BJ (cell line): ENCODE results near the gene GGTLC1. TPM values are rescaled to one million over a fixed set of nuclear protein-coding genes. Genes with fewer than 3 reads are reported as not detected.

Experiments
- CTCF ChIA-PET: fragments of 350-600 bp; formaldehyde crosslinking; extraction: SDS; loops from one replicate; lab custom pipeline; 2021; ENCODE audit warnings: antibody characterized with exemption, inconsistent platforms; lab: Yijun Ruan, JAX
- POLR2A ChIA-PET: fragments of 300-600 bp; sonication (Branson Sonifier 250); formaldehyde crosslinking; extraction: SDS; loops from one replicate; lab custom pipeline; 2021; ENCODE audit warnings: antibody characterized with exemption; lab: Charles Lee
- DNase-seq: peaks from one replicate; pipeline ENCODE4 v3.0.0-alpha.2; 2011; ENCODE audit warnings: low read depth
- H3K27me3 ChIP-seq: 2 replicates; pipeline ENCODE4 v1.6.0; 2011; ENCODE audit warnings: low read length; ENCODE audit not compliant: control insufficient read depth, insufficient read depth
- H3K36me3 ChIP-seq: 2 replicates; pipeline ENCODE4 v1.5.1; 2011; ENCODE audit warnings: low read length; ENCODE audit not compliant: control insufficient read depth, insufficient read depth
- H3K4me3 ChIP-seq: 2 replicates; pipeline ENCODE4 v1.5.1; 2011; ENCODE audit warnings: low read depth, mild to moderate bottlenecking, control low read depth, low read length
- CTCF ChIP-seq: IDR thresholded peaks from 2 replicates; pipeline ENCODE4 v1.5.1; 2011; ENCODE audit warnings: low read depth, mild to moderate bottlenecking, control low read depth, inconsistent platforms, low read length, moderate library complexity; ENCODE audit not compliant: insufficient read depth
- polyA minus RNA-seq: library from RNA; depleted of rRNA, polyadenylated mRNA; stranded (reverse); fragments of >200 nt; gene quantifications from 2 replicates; pipeline ENCODE4 v1.2.3, GENCODE V29; 2011; rRNA and poly(A)+ RNA removed
- polyA plus RNA-seq: library from polyadenylated mRNA; depleted of rRNA; stranded (reverse); fragments of >200 nt; gene quantifications from 2 replicates; pipeline ENCODE4 v1.2.3, GENCODE V29; 2011; rRNA removed

Gene GGTLC1
- polyA plus RNA-seq (not detected in 2 replicates), polyA minus RNA-seq (not detected in 2 replicates)

GRCh38 chr20:23988561-23988960 lies at the start of gene GGTLC1:
GGTLC1 (minus strand) TSS chr20:23988779; CDS start chr20:23986611, 2,168 bp downstream.
- no peak for TF ChIP-seq CTCF

GRCh38 chr20:24034820-24035219 lies 46.2 kb upstream of the GGTLC1 start:
- H3K27me3 ChIP-seq, result no peaks in the 10 kb centered on the region
- H3K4me3 ChIP-seq, result no peak overlapping the region
- no peak for DNase-seq
- ChIA-PET CTCF (interaction anchor here (1.3 kb wide), 1 partner anchor 9 kb away, joined by 3 read pairs; no protein-coding TSS in a partner anchor), POLR2A (no interaction called here)
- no peaks in the 10 kb centered on the region for H3K36me3 ChIP-seq
- no peak for TF ChIP-seq CTCF

More at GRCh38 chr20:23988561-23988960, at the start of gene GGTLC1:
- DNase-seq, result no peak
- ChIA-PET POLR2A (no interaction called here), CTCF (no interaction called here)
- Histone ChIP-seq H3K36me3 (no peaks in the 10 kb centered on the region), H3K27me3 (no peaks in the 10 kb centered on the region), H3K4me3 (no peak within 1 kb of the TSS)

GRCh38 chr20:24033565-24033964 lies 45.0 kb upstream of the GGTLC1 start:
- TF ChIP-seq CTCF, result no peak
- POLR2A ChIA-PET, result no interaction called here

GRCh38 chr20:24033151-24033550 lies 44.6 kb upstream of the GGTLC1 start:
- ChIA-PET POLR2A (no interaction called here), CTCF (no interaction called here)
- no peaks in the 10 kb centered on the region for H3K36me3 ChIP-seq
- DNase-seq, result no peak
- no peak overlapping the region for H3K4me3 ChIP-seq
- no peak for TF ChIP-seq CTCF
- H3K27me3 ChIP-seq, result no peaks in the 10 kb centered on the region

More at GRCh38 chr20:24033565-24033964, 45.0 kb upstream of the GGTLC1 start:
- CTCF ChIA-PET, result no interaction called here
- Histone ChIP-seq H3K36me3 (no peaks in the 10 kb centered on the region), H3K4me3 (no peak overlapping the region), H3K27me3 (no peaks in the 10 kb centered on the region)
- DNase-seq, result no peak

- no peak for TF ChIP-seq CTCF
- ChIA-PET CTCF (interaction anchor here (1.5 kb wide), 1 partner anchor 21 kb away, joined by 5 read pairs; no protein-coding TSS in a partner anchor), POLR2A (no interaction called here)
- no peak for DNase-seq
- no peaks in the 10 kb centered on the region for H3K27me3 ChIP-seq
- H3K36me3 ChIP-seq, result no peaks in the 10 kb centered on the region
- no peak overlapping the region for H3K4me3 ChIP-seq
These were observed 43.9 kb upstream of the GGTLC1 start for GRCh38 chr20:24032400-24032898.
